Hepatocyte (in vitro differentiated cells): ENCODE data around the gene ASAP2. TPM values are rescaled to one million over a fixed set of nuclear protein-coding genes. Genes with fewer than 3 reads are reported as not detected.

Source experiments
- DNase-seq: peaks from one replicate; pipeline ENCODE4 v3.0.0-alpha.2; 2016; ENCODE audit warnings: low spot score
- H2AFZ ChIP-seq: fragments of 200-600 bp; sonication (generic); 2 replicates; pipeline ENCODE4 v1.6.0; 2016; ENCODE audit warnings: antibody characterized with exemption, mild to moderate bottlenecking
- H3K27ac ChIP-seq: fragments of 200-600 bp; sonication (generic); 2 replicates; pipeline ENCODE4 v1.5.1; 2016; ENCODE audit warnings: mild to moderate bottlenecking
- H3K27me3 ChIP-seq: fragments of 200-600 bp; sonication (generic); 2 replicates; pipeline ENCODE4 v1.6.1; 2016
- H3K36me3 ChIP-seq: fragments of 200-600 bp; sonication (generic); replicated peaks from 2 replicates; pipeline ENCODE4 v1.5.1; 2016; ENCODE audit warnings: low read depth; ENCODE audit not compliant: insufficient read depth
- H3K4me1 ChIP-seq: fragments of 200-600 bp; sonication (generic); 2 replicates; pipeline ENCODE4 v1.5.1; 2016; ENCODE audit warnings: mild to moderate bottlenecking, moderate library complexity; ENCODE audit not compliant: insufficient read depth
- H3K4me2 ChIP-seq: fragments of 200-600 bp; sonication (generic); 2 replicates; pipeline ENCODE4 v1.6.0; 2016
- H3K4me3 ChIP-seq: fragments of 200-600 bp; sonication (generic); 2 replicates; pipeline ENCODE4 v1.5.1; 2016; ENCODE audit warnings: mild to moderate bottlenecking
- H3K79me2 ChIP-seq: fragments of 200-600 bp; sonication (generic); 2 replicates; pipeline ENCODE4 v1.6.0; 2017; ENCODE audit warnings: mild to moderate bottlenecking
- H3K9me2 ChIP-seq: fragments of 200-600 bp; sonication (generic); replicated peaks from 2 replicates; pipeline ENCODE4 v1.6.0; 2017; ENCODE audit warnings: mild to moderate bottlenecking; ENCODE audit not compliant: insufficient read depth
- H3K9me3 ChIP-seq: fragments of 200-600 bp; sonication (generic); 2 replicates; pipeline ENCODE4 v1.5.1; 2016; ENCODE audit warnings: low read depth, mild to moderate bottlenecking
- H4K20me1 ChIP-seq: fragments of 200-600 bp; sonication (generic); 2 replicates; pipeline ENCODE4 v1.6.0; 2016; ENCODE audit warnings: mild to moderate bottlenecking; ENCODE audit not compliant: insufficient read depth, poor library complexity, severe bottlenecking
- CTCF ChIP-seq: fragments of 200-600 bp; sonication (generic); IDR thresholded peaks from 2 replicates; pipeline ENCODE4 v1.5.1; 2016; ENCODE audit warnings: antibody characterized with exemption, mild to moderate bottlenecking; ENCODE audit not compliant: poor library complexity
- EZH2 ChIP-seq: fragments of 200-600 bp; sonication (generic); IDR thresholded peaks from 2 replicates; pipeline ENCODE4 v1.6.1; 2016; ENCODE audit warnings: antibody characterized with exemption, mild to moderate bottlenecking, borderline replicate concordance
- EZH2phosphoT487 ChIP-seq: fragments of 200-600 bp; sonication (generic); IDR thresholded peaks from one replicate; pipeline ENCODE4 v1.6.1; 2018; ENCODE audit warnings: antibody characterized with exemption, mild to moderate bottlenecking, low read depth, moderate library complexity; ENCODE audit not compliant: unreplicated experiment, severe bottlenecking
- WGBS: methylation state at CpG from one replicate; pipeline ENCODE4 v1.1.6; 2016; ENCODE audit warnings: low lambda C conversion rate; ENCODE audit errors: missing lambda C conversion rate; 5-methylcytosine and 5-hydroxymethylcytosine counted together
- polyA plus RNA-seq: library from polyadenylated mRNA; unstranded; fragments of >200 nt; fragmentation: Nextera tagmentation; extraction: Ambion mirVana; gene quantifications from 2 replicates; pipeline ENCODE4 v1.2.1, GENCODE V29; 2016
- total RNA-seq: library from RNA; depleted of rRNA; stranded (reverse); fragments of >200 nt; gene quantifications from 2 replicates; pipeline ENCODE4 v1.2.3, GENCODE V29; 2014

The ASAP2 gene
- total and polyA plus RNA-seq, 2 experiments from 2014 or later = 13.7 to 21.3 TPM

- Histone ChIP-seq H3K27me3 (no peaks in the 10 kb centered on the region), H3K9me3 (no peaks in the 10 kb centered on the region), H3K36me3 (no peaks in the 10 kb centered on the region), H3K79me2 (no peaks in the 10 kb centered on the region), H2AFZ (no peak overlapping the region), H3K9me2 (no peaks in the 10 kb centered on the region), H3K27ac (peak overlapping the region; percentile 38), H4K20me1 (no peaks in the 10 kb centered on the region), H3K4me3 (no peak overlapping the region), H3K4me1 (peaks cover 6% of the 10 kb centered on the region), H3K4me2 (no peak overlapping the region)
- no peak for TF ChIP-seq EZH2
- no peak for TF ChIP-seq CTCF
- TF ChIP-seq EZH2phosphoT487 = no peak
- peak; percentile 53 for DNase-seq
- 83% methylated on average over 30 of the region's 30 CpGs for WGBS
Measured at GRCh38 chr2:9378433-9379390, 172.1 kb downstream of the ASAP2 start.

- no peaks in the 10 kb centered on the region for H3K9me2 ChIP-seq
- no peaks in the 10 kb centered on the region for H3K79me2 ChIP-seq
- no peak overlapping the region for H2AFZ ChIP-seq
- TF ChIP-seq CTCF (no peak), EZH2phosphoT487 (no peak), EZH2 (no peak)
- H4K20me1 ChIP-seq = no peaks in the 10 kb centered on the region
- H3K27me3 ChIP-seq = no peaks in the 10 kb centered on the region
- H3K27ac ChIP-seq = no peak overlapping the region
- no peak overlapping the region for H3K4me3 ChIP-seq
- no peak overlapping the region for H3K4me2 ChIP-seq
- H3K4me1 ChIP-seq = peaks cover 6% of the 10 kb centered on the region
- no peaks in the 10 kb centered on the region for H3K36me3 ChIP-seq
- WGBS = 86% methylated on average over 5 of the region's 5 CpGs
- no peaks in the 10 kb centered on the region for H3K9me3 ChIP-seq
- no peak for DNase-seq
Measured at GRCh38 chr2:9379391-9379755, 172.8 kb downstream of the ASAP2 start.

- Histone ChIP-seq H3K36me3 (no peaks in the 10 kb centered on the region), H3K9me2 (no peaks in the 10 kb centered on the region), H3K4me2 (peak overlapping the region; percentile 29), H3K27ac (peak overlapping the region; percentile 88), H3K27me3 (no peaks in the 10 kb centered on the region), H2AFZ (no peak overlapping the region), H3K4me1 (peaks cover 6% of the 10 kb centered on the region), H3K4me3 (no peak overlapping the region), H3K9me3 (no peaks in the 10 kb centered on the region), H3K79me2 (no peaks in the 10 kb centered on the region), H4K20me1 (no peaks in the 10 kb centered on the region)
- DNase-seq = peak; percentile 73
- TF ChIP-seq CTCF (no peak), EZH2 (no peak), EZH2phosphoT487 (no peak)
- WGBS = 78% methylated on average over 18 of the region's 18 CpGs
Measured at GRCh38 chr2:9380702-9381628, 174.4 kb downstream of the ASAP2 start.
